GM12892 (cell line): ENCODE results near the gene ALPK3.

Source experiments
- POLR2A ChIP-seq: IDR thresholded peaks from 2 replicates; pipeline ENCODE4 v1.6.1; 2011; ENCODE audit warnings: low read depth, low read length, control low read depth
- TAF1 ChIP-seq: IDR thresholded peaks from 2 replicates; pipeline ENCODE4 v1.6.1; 2011; ENCODE audit warnings: low read depth, mild to moderate bottlenecking, control low read depth, low read length, borderline replicate concordance

DNA sequence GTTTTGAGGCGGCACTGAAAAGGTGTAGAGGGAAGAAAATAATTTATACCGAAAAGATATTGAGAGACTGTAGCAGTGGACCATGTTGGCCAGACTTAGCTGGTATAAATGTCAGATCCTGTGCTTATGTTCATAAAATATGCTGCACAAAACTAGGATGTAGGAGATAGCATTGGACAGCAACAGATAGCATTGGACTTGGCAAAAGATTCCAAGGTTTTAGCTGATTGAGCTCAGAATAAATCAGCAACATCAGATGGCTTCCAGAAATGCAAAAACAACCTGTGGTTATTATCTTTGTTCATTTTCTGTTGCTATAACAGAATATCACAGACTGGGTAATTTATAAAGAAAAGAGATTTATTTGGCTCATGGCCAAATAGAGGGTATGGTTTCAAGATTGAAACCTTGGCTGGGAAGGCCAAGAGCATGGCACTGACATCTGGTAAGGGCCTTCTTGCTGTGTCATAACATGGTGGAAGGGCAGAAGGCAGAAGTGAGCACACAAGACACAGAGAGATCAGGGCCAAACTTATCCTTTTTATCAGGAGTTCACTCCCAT is 102.0 kb downstream of the ALPK3 start:
- TF ChIP-seq POLR2A (no peak), TAF1 (no peak)
